Ovary (tissue), 9 donors: ENCODE data around the gene UQCR11. TPM values are rescaled to one million over a fixed set of nuclear protein-coding genes. Genes with fewer than 3 reads are reported as not detected.
"Not testable (repeated sequence)": the region's sequence is repeated elsewhere in the genome, so short reads cannot be mapped to it uniquely, and the experiment has no call there.

Experiments
- DNase-seq, 5 donors: peaks; one replicate each; pipeline ENCODE4 v3.0.0-alpha.2; 2019 to 2020
- H3K27ac ChIP-seq, 2 donors: fragments of 200-600 bp; one replicate each; pipeline versions ENCODE4 v1.5.1 to v1.8.0; 2019 to 2022
- H3K27me3 ChIP-seq: fragments of 200-600 bp; one replicate; pipeline ENCODE4 v1.8.0; 2022
- H3K36me3 ChIP-seq: fragments of 200-600 bp; sonication (generic); one replicate; pipeline ENCODE4 v1.5.1; 2019
- H3K4me1 ChIP-seq: one replicate; pipeline ENCODE4 v1.8.1; 2013; ENCODE audit warnings: mild to moderate bottlenecking, moderate library complexity; ENCODE audit not compliant: insufficient read depth
- H3K4me3 ChIP-seq: fragments of 200-600 bp; sonication (generic); one replicate; pipeline ENCODE4 v1.5.1; 2017
- H3K9me3 ChIP-seq, 2 donors: fragments of 200-600 bp in 1 of 2; sonication (generic) in 1 of 2; one replicate each; pipeline versions ENCODE4 v1.5.1 to v1.8.1; 2013 to 2019; ENCODE audit warnings: mild to moderate bottlenecking in 1 of 2, moderate library complexity in 1 of 2
- EP300 ChIP-seq: sonication (generic); formaldehyde crosslinking; IDR thresholded peaks from one replicate; pipeline ENCODE4 v1.6.1; 2017; ENCODE audit warnings: antibody characterized with exemption
- POLR2A ChIP-seq: fragments of 450-650 bp; IDR thresholded peaks from one replicate; pipeline ENCODE4 v1.6.1; 2017; ENCODE audit warnings: antibody characterized with exemption, mild to moderate bottlenecking, moderate library complexity
- WGBS, 3 donors: extraction: QIAGEN DNeasy Blood & Tissue Kit in 1 of 3; methylation state at CpG; one replicate each; pipeline versions ENCODE4 v1.1.5 to v1.1.7; 2013 to 2017; 5-methylcytosine and 5-hydroxymethylcytosine counted together
- intact Hi-C, 4 donors: fragments of 100-400 bp; cut with DNase I; formaldehyde crosslinking; loops; one replicate each; pipeline versions ENCODE4 v1.11.0 to v1.15.1; 2022 to 2023
- polyA plus RNA-seq, 2 donors: library from polyadenylated mRNA; stranded (reverse); fragments of 200-250 nt in 1 of 2; fragments of 350-450 nt in 1 of 2; fragmentation: Illumina TruSeq in 1 of 2; extraction: RNeasy Lipid Tissue Mini Kit (QIAGEN cat#74804) in 1 of 2; gene quantifications; one replicate each; pipeline ENCODE4 v1.2.3, GENCODE V29; 2013 to 2014
- total RNA-seq, 7 donors: library from RNA; depleted of rRNA in 2 of 7; stranded (reverse); fragments of >200 nt in 2 of 7; fragmentation: NEBNext Ultra II Directional in 3 of 7; extraction: Animal tissue kit (Norgen Biotek cat#: 25700) in 3 of 7; gene quantifications; one replicate each; pipeline versions ENCODE4 v1.1.0 to v1.2.4, GENCODE V29; 2016 to 2023
- TF ChIP-seq, protein P1 (sequence below), 3 donors: fragments of 450-650 bp in 2 of 3; fragments of 200-600 bp in 1 of 3; IDR thresholded peaks; one replicate each; pipeline versions ENCODE4 v1.5.1 to v1.8.0; 2016 to 2022; ENCODE audit warnings: antibody characterized with exemption in 3 of 3, mild to moderate bottlenecking in 1 of 3
- donor health status: DM: no; HTN: no; CAD: no; lungs with moderate emphysema.
- donor health status: DM: no; HTN: no; CAD: no.
- donor health status: Bipolar disorder and iron deficiency.
- donor health status: DM: yes; HTN: yes; CAD: no.
- donor health status: DM: no; HTN: no; CAD: no.
- donor health status: DM: yes; HTN: yes; CAD: no.

Gene UQCR11
- total and polyA plus RNA-seq, 9 donors: 39.5 to 132 (median 92.9) TPM

DNA sequence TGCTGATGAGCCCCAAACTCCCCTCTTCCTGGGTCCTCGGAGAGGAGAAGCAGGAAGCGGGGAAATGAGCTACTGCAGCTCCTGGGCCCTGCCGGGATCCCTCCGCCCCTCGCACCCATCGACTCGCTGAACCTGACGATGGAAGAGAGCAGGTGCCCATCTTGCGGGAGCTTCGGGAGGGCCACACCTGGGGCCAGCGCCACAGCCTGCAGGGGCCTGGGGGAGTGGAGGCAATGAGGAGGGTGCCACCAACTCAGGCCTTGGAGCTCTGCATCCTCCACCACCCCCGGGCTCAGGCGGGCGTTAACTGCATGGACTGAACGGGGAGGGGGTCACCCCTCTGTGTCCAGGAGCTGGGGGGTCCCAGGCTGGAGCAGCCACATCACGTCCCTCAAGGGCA, 38.8 kb upstream of the UQCR11 start:
- WGBS, 3 donors: 89 to 92% (median 92%) methylated on average over 16 of the region's 16 CpGs
- intact Hi-C loops: no loop called here

GRCh38 chr19:1640893-1641448, 35.7 kb upstream of the UQCR11 start:
- H3K27me3 ChIP-seq, H3K4me3 ChIP-seq, DNase-seq, H3K36me3 ChIP-seq, H3K4me1 ChIP-seq, intact Hi-C loops, H3K9me3 ChIP-seq, H3K27ac ChIP-seq: not testable (repeated sequence)
- whole genome bisulfite sequencing, 3 donors: 77 to 84% (median 82%) methylated on average over 10 of the region's 10 CpGs

More for the DNA sequence above, 38.8 kb upstream of the UQCR11 start:
- no peak for DNase-seq
- no peaks in the 10 kb centered on the region for H3K9me3 ChIP-seq
- H3K27me3 ChIP-seq: no peaks in the 10 kb centered on the region
- H3K4me1 ChIP-seq: no peaks in the 10 kb centered on the region
- H3K27ac ChIP-seq: no peak overlapping the region
- H3K36me3 ChIP-seq: no peaks in the 10 kb centered on the region
- TF ChIP-seq, protein P1, sequence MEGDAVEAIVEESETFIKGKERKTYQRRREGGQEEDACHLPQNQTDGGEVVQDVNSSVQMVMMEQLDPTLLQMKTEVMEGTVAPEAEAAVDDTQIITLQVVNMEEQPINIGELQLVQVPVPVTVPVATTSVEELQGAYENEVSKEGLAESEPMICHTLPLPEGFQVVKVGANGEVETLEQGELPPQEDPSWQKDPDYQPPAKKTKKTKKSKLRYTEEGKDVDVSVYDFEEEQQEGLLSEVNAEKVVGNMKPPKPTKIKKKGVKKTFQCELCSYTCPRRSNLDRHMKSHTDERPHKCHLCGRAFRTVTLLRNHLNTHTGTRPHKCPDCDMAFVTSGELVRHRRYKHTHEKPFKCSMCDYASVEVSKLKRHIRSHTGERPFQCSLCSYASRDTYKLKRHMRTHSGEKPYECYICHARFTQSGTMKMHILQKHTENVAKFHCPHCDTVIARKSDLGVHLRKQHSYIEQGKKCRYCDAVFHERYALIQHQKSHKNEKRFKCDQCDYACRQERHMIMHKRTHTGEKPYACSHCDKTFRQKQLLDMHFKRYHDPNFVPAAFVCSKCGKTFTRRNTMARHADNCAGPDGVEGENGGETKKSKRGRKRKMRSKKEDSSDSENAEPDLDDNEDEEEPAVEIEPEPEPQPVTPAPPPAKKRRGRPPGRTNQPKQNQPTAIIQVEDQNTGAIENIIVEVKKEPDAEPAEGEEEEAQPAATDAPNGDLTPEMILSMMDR (IDR thresholded peaks at IDR 0.05): no peak
- TF ChIP-seq POLR2A (no peak), EP300 (no peak)
- no peak overlapping the region for H3K4me3 ChIP-seq

GRCh38 chr19:1636325-1637236, 31.3 kb upstream of the UQCR11 start:
- H3K27ac ChIP-seq: no peak overlapping the region
- no peaks in the 10 kb centered on the region for H3K36me3 ChIP-seq
- no peak for DNase-seq
- intact Hi-C loops: no loop called here
- H3K4me3 ChIP-seq: no peak overlapping the region
- 92 to 95% (median 94%) methylated on average over 33 to 34 of the region's 34 CpGs for WGBS, 3 donors
- no peaks in the 10 kb centered on the region for H3K27me3 ChIP-seq
- no peaks in the 10 kb centered on the region for H3K4me1 ChIP-seq
- TF ChIP-seq, protein P1 (IDR thresholded peaks at IDR 0.05): no peak
- no peak for TF ChIP-seq EP300
- no peak for TF ChIP-seq POLR2A
- no peaks in the 10 kb centered on the region for H3K9me3 ChIP-seq

- H3K4me1 ChIP-seq: no peaks in the 10 kb centered on the region
- 81 to 88% (median 85%) methylated on average over 5 of the region's 5 CpGs for WGBS, 3 donors
Measured at GRCh38 chr19:1634938-1635243, 29.6 kb upstream of the UQCR11 start.

More at GRCh38 chr19:1634938-1635243, 29.6 kb upstream of the UQCR11 start:
- DNase-seq: no peak
- Histone ChIP-seq H3K9me3 (no peaks in the 10 kb centered on the region), H3K36me3 (no peaks in the 10 kb centered on the region), H3K27me3 (no peaks in the 10 kb centered on the region), H3K4me3 (no peak overlapping the region), H3K27ac (no peak overlapping the region)
- intact Hi-C loops: no loop called here
- TF ChIP-seq, protein P1 (IDR thresholded peaks at IDR 0.05): no peak
- TF ChIP-seq POLR2A (no peak), EP300 (no peak)
